Coronary artery (tissue), 2 donors: ENCODE measurements around the gene ME3.

ENCODE experiments used
- DNase-seq: peaks from one replicate; pipeline ENCODE4 v3.0.0-alpha.2; 2017; ENCODE audit warnings: low spot score
- H3K27ac ChIP-seq, 2 donors: fragments of 200-600 bp; sonication (generic); one replicate each; pipeline ENCODE4 v1.5.1; 2016 to 2019
- H3K4me3 ChIP-seq: fragments of 200-600 bp; sonication (generic); 2 replicates; pipeline ENCODE4 v1.5.1; 2016; ENCODE audit warnings: mild to moderate bottlenecking, moderate library complexity
- CTCF ChIP-seq: fragments of 200-600 bp; sonication (generic); IDR thresholded peaks from one replicate; pipeline ENCODE4 v1.5.1; 2019; ENCODE audit warnings: antibody characterized with exemption

ME3 gene

GRCh38 chr11:86453290-86454030 lies 219.0 kb downstream of the ME3 start:
- TF ChIP-seq CTCF = no peak
- Histone ChIP-seq H3K4me3 (no peak overlapping the region), H3K27ac (no peak overlapping the region)
- no peak for DNase-seq

- Histone ChIP-seq H3K27ac (no peak overlapping the region), H3K4me3 (no peak overlapping the region)
- TF ChIP-seq CTCF = no peak
- no peak for DNase-seq
These were observed 222.3 kb downstream of the ME3 start for GRCh38 chr11:86449993-86450629.

GRCh38 chr11:86447763-86448480 lies 224.5 kb downstream of the ME3 start:
- TF ChIP-seq CTCF = no peak
- Histone ChIP-seq H3K27ac (no peak overlapping the region), H3K4me3 (no peak overlapping the region)
- DNase-seq = no peak

GRCh38 chr11:86446924-86447285 lies 225.5 kb downstream of the ME3 start:
- TF ChIP-seq CTCF = no peak
- H3K4me3 ChIP-seq = no peak overlapping the region
- DNase-seq = no peak
- H3K27ac ChIP-seq = no peak overlapping the region

GRCh38 chr11:86446163-86446923 lies 226.1 kb downstream of the ME3 start:
- Histone ChIP-seq H3K4me3 (no peak overlapping the region), H3K27ac (no peak overlapping the region)
- TF ChIP-seq CTCF = no peak
- no peak for DNase-seq

DNA sequence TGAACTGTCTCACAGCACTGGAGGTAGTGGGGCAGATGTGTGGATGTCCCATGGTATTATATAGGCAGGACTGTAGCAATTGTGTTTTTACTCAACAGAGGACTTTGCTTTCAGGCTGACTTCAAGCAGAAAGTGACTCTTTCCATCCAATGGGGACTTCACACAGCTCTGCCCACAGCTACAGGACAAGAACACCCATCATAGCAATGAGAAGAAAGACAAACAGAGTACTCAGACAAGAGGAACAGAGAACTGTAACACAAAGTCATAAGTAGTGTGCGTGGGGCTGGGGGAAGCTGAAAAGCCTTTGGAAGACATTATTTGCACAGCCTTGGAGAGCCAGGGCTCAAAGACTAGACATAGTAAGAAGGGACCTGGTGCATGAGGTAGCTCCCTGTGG lies 227.4 kb downstream of the ME3 start:
- no peak for DNase-seq
- Histone ChIP-seq H3K27ac (no peak overlapping the region), H3K4me3 (no peak overlapping the region)
- TF ChIP-seq CTCF = no peak
